GM10847 (cell line): ENCODE measurements around the gene SPATA25.

Source experiments
- POLR2A ChIP-seq: IDR thresholded peaks from 2 replicates; pipeline ENCODE4 v1.6.1; 2011; ENCODE audit not compliant: insufficient read length; ENCODE audit errors: extremely low read depth

The SPATA25 gene, protein sequence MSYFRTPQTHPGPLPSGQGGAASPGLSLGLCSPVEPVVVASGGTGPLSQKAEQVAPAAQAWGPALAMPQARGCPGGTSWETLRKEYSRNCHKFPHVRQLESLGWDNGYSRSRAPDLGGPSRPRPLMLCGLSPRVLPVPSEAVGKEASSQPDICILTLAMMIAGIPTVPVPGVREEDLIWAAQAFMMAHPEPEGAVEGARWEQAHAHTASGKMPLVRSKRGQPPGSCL

GRCh38 chr20:45887346-45887715, at the start of gene SPATA25:
Gene SPATA25, minus strand, starts transcription at chr20:45887622. Its CDS starts 32 bp downstream, at chr20:45887590.
- TF ChIP-seq POLR2A = no peak

GRCh38 chr20:45935416-45936046, 48.1 kb upstream of the SPATA25 start:
- TF ChIP-seq POLR2A = no peak

- peak; percentile 86 for TF ChIP-seq POLR2A
Measured at GRCh38 chr20:45934586-45935415, 47.4 kb upstream of the SPATA25 start, which contains the start of gene PCIF1. Gene PCIF1, plus strand, starts transcription at chr20:45934683. Its CDS starts 4,317 bp downstream, at chr20:45939000.

GRCh38 chr20:45934046-45934585, 46.7 kb upstream of the SPATA25 start:
- no peak for TF ChIP-seq POLR2A

- TF ChIP-seq POLR2A = no peak
Measured at GRCh38 chr20:45933266-45934045, 46.0 kb upstream of the SPATA25 start.

- no peak for TF ChIP-seq POLR2A
Measured at GRCh38 chr20:45927071-45927878, 39.9 kb upstream of the SPATA25 start.

DNA sequence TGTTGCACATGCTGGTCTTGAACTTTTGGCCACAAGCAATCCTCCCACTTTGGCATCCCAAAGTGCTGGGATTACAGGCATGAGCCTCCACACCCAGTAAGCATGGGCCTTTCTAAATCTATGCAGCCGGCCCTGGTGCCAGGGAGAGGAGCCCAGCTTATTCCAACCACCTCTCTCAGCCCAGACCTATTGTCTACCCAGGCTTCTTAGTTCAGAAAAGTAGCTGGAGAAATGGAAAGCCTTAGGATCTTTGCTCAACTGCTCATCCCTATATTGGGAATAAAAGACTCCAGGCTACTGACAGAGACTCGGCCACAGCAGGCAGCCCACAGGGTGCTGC, 39.3 kb upstream of the SPATA25 start:
- TF ChIP-seq POLR2A = no peak

DNA sequence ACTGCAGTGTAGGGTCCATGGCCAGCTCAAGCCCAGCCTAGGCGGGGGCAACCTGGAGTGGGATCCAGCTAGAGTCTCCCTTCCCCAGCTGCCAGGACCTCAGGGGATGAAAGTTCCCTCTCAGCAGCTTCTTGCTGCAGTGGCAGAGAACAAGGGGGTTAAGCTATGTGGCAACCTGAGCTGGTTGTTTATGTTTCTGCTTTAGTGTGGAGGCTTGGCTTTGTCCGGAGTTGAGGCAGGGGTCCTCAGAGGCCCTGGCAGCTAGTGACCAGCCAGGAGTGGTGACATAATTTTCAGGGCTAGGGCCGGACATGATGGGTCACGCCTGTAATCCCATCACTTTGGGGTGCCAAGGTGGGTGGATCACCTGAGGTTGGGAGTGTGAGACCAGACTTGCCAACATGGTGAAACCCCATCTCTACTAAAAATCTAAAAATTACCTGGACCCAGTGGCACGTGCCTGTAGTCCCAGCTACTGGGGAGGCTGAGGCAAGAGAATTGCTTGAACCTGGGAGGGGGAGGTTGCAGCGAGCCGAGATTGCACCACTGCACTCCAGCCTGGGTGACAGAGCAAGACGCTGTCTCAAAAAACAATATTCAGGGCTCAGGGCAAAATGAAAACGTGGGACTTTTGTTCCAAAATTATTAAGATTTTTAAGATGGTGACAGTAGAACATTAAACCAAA, 38.5 kb upstream of the SPATA25 start:
- TF ChIP-seq POLR2A = no peak

- no peak for TF ChIP-seq POLR2A
Measured at GRCh38 chr20:45924391-45925261, 37.2 kb upstream of the SPATA25 start.

GRCh38 chr20:45921337-45922189, 34.1 kb upstream of the SPATA25 start:
- no peak for TF ChIP-seq POLR2A

GRCh38 chr20:45920462-45921336, 33.3 kb upstream of the SPATA25 start:
- TF ChIP-seq POLR2A = no peak
